ENCODE results near the gene MACROH2A1. TPM values are rescaled to one million over a fixed set of nuclear protein-coding genes. Genes with fewer than 3 reads are reported as not detected.
A peak's percentile ranks its signal among the peaks of the same experiment; 100 is the strongest.

The MACROH2A1 gene
- total and polyA plus RNA-seq, 7 experiments from 2014 or later, result 109 to 288 (median 133) TPM

DNA sequence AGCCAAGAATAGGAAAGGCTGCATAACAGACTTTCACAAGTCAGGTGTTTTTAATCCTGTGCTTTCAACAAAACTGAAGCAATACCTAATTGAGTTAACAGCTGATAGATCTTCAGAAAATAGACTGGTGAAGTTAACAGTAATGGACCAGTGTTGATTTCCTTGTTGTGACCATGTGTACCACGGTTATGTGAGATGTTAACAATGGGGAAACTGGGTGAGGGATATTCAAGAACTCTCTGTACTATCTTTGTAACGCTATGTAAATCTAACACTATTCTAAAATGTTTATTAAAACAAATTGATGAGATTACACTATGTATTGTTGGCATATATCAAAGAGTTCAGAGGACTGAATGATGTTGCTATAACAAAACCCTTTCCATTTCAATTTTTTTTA, 36.9 kb downstream of the MACROH2A1 start:
- H3K4me1 ChIP-seq (ENCODE audit: control insufficient read depth in 2 of 2, insufficient read depth in 2 of 2, low read length in 2 of 2), result peaks cover 0 to 3% of the 10 kb centered on the region in 2 donors
- Mint-ChIP-seq H3K4me3 (no peak overlapping the region), H3K9me3 (no peaks in the 10 kb centered on the region), H3K36me3 (peaks cover 6 to 56% (median 25%) of the 10 kb centered on the region in 5 donors), H3K27ac (peak overlapping the region in 1 of 9 donors; percentile 13), H3K27me3 (no peaks in the 10 kb centered on the region), H3K4me1 (peaks cover 9 to 50% (median 22%) of the 10 kb centered on the region in 7 donors)
- ChIA-PET POLR2A (no interaction called here), CTCF (no interaction called here)
- no peak for ATAC-seq
- no peak overlapping the region for H3K4me3 ChIP-seq (ENCODE audit: low read length)
- no peak overlapping the region for H3K27ac ChIP-seq (ENCODE audit: low read depth, low read length)
- DNase-seq, result no peak
- no peaks in the 10 kb centered on the region for H3K27me3 ChIP-seq (ENCODE audit: control insufficient read depth in 2 of 2, insufficient read depth in 2 of 2, low read length in 2 of 2)
- peaks cover 0 to 52% (median 7%) of the 10 kb centered on the region in 3 experiments for H3K36me3 ChIP-seq (ENCODE audit: control insufficient read depth in 2 of 3, insufficient read depth in 3 of 3, low read length in 3 of 3)
- no peaks in the 10 kb centered on the region for H3K9me3 ChIP-seq (ENCODE audit: control insufficient read depth in 2 of 3, low read length in 3 of 3)
- intact Hi-C loops (cut with micrococcal nuclease), result loop anchor here in 1 of 2 donors (1.0 to 5.0 kb wide), 2 partner anchors 49 to 65 kb away; no protein-coding TSS in a partner anchor

DNA sequence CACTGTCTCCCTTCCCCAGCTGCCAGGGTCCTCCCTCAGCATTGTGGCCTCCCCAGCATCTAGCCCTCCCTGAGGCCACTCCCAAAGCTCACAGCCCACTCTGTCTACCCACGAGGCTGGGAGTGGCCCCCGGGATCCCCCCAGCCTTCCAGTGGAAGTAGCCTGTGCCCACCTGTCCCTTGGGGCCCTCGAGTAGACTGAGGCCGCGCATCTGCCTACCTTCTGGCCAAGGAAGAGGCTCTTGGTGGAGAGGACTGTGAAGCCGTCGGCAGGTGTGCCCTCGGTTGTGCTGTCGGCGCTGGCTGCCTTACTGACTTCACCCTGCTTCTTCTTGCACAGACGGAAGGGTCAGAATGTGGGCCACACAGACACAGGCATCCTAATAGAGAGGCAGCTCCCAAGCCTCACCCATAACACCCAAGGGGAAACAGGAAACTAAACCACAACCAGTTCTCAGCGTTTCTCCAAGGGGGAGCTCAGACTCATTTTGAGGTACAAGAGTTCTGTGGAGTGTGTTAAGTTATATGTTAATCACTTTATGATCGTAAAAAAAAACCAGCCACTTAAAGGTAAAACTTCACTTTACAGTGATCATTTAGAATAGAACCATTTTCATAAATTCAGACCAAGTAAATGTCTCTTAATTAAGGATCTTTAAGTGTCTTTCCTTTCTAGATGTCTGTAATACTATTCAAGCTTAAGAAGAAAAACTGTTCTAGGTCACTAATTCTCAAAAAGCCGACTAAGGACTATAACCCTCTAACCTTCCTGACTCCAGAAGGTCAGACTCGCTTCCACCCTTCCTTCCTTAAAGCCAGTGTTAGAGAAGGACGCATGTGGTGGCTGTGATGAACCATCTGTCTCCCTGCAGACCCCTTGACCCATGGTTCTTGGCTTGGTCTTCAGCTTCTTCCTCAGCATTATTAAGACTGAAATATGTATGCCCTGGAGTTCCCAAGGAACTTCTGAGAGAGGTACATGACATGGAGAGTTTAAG, 38.5 kb downstream of the MACROH2A1 start:
- H3K4me3 ChIP-seq (ENCODE audit: low read length), result no peak overlapping the region
- no peaks in the 10 kb centered on the region for H3K27me3 Mint-ChIP-seq
- CTCF ChIA-PET, result interaction anchor here (0.8 to 1.5 kb wide), 2 partner anchors 63 to 66 kb away, joined by 3 to 7 read pairs; no protein-coding TSS in a partner anchor
- peaks cover 0 to 54% (median 0%) of the 10 kb centered on the region in 3 experiments for H3K36me3 ChIP-seq (ENCODE audit: control insufficient read depth in 2 of 3, insufficient read depth in 3 of 3, low read length in 3 of 3)
- no peaks in the 10 kb centered on the region for H3K9me3 Mint-ChIP-seq
- ATAC-seq, result peak; percentile 46
- intact Hi-C loops (cut with micrococcal nuclease), result loop anchor here (1.0 to 5.0 kb wide), 2 partner anchors 66 to 67 kb away; no protein-coding TSS in a partner anchor
- H3K4me3 Mint-ChIP-seq, result no peak overlapping the region
- no peak for DNase-seq
- peak overlapping the region; percentile 17 to 83 (median 57) for H3K27ac Mint-ChIP-seq
- H3K27ac ChIP-seq (ENCODE audit: low read depth, low read length), result no peak overlapping the region
- no peaks in the 10 kb centered on the region for H3K27me3 ChIP-seq (ENCODE audit: control insufficient read depth in 2 of 2, insufficient read depth in 2 of 2, low read length in 2 of 2)
- peaks cover 4 to 45% (median 22%) of the 10 kb centered on the region in 7 donors for H3K4me1 Mint-ChIP-seq
- peaks cover 0 to 3% of the 10 kb centered on the region in 2 donors for H3K4me1 ChIP-seq (ENCODE audit: control insufficient read depth in 2 of 2, insufficient read depth in 2 of 2, low read length in 2 of 2)
- no peaks in the 10 kb centered on the region for H3K9me3 ChIP-seq (ENCODE audit: control insufficient read depth in 2 of 3, low read length in 3 of 3)
- H3K36me3 Mint-ChIP-seq, result peaks cover under 1 to 52% (median 22%) of the 10 kb centered on the region in 5 donors
- POLR2A ChIA-PET, result no interaction called here

DNA sequence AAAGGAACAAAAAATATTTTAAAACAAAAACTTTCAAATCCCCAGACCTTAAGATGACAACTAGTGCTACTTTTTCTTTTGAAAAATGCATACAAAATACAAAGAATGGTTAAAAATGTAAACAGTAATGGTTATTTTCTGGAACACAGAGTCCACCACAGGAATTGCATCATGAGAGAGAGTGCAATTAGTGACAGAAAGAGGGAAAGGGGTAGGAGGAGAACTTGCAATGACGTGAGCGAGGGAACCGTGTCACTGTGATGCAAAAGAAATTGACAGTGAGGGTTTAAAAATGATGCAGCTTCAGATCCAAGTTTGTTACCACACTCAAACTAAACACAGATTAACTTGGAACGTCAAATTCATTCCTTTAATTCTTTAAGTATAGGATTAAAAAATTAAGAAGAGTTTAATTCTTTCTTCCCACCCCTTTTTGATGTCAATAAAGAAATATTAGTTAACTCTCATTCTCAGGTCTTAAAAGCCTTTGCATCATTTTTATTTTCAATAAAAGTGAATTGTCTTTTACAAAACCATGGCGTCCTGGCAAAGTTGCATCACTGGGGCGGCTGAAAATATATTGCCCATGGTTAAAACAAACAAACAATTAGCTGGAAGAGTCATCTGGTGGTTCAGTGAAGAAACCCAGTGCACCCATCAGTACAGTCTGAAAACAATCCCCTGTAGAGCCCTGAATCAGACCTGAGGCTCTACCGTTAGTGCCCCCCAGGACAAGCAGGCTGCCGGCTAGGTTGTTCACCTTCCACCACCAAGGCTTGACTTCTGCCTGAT, 39.5 kb downstream of the MACROH2A1 start:
- intact Hi-C loops (cut with micrococcal nuclease), result loop anchor here (1.0 to 5.0 kb wide), 2 partner anchors 67 to 68 kb away; no protein-coding TSS in a partner anchor
- Histone ChIP-seq H3K27ac (ENCODE audit: low read depth, low read length) (no peak overlapping the region), H3K4me3 (ENCODE audit: low read length) (no peak overlapping the region), H3K4me1 (ENCODE audit: control insufficient read depth in 2 of 2, insufficient read depth in 2 of 2, low read length in 2 of 2) (peaks cover 0 to 3% of the 10 kb centered on the region in 2 donors), H3K27me3 (ENCODE audit: control insufficient read depth in 2 of 2, insufficient read depth in 2 of 2, low read length in 2 of 2) (no peaks in the 10 kb centered on the region), H3K36me3 (ENCODE audit: control insufficient read depth in 2 of 3, insufficient read depth in 3 of 3, low read length in 3 of 3) (peaks cover 0 to 55% (median 0%) of the 10 kb centered on the region in 3 experiments), H3K9me3 (ENCODE audit: control insufficient read depth in 2 of 3, low read length in 3 of 3) (no peaks in the 10 kb centered on the region)
- Mint-ChIP-seq H3K27ac (peak overlapping the region in 5 of 9 donors; percentile 26 to 83 (median 48)), H3K9me3 (no peaks in the 10 kb centered on the region), H3K4me3 (no peak overlapping the region), H3K4me1 (peaks cover 9 to 42% (median 22%) of the 10 kb centered on the region in 7 donors), H3K36me3 (peaks cover 4 to 42% (median 17%) of the 10 kb centered on the region in 5 donors), H3K27me3 (no peaks in the 10 kb centered on the region)
- CTCF ChIA-PET, result interaction anchor here (0.6 kb wide), 1 partner anchor 177 kb away, joined by 4 read pairs; no protein-coding TSS in a partner anchor
- ATAC-seq (no peak), DNase-seq (no peak)
- POLR2A ChIA-PET, result no interaction called here

DNA sequence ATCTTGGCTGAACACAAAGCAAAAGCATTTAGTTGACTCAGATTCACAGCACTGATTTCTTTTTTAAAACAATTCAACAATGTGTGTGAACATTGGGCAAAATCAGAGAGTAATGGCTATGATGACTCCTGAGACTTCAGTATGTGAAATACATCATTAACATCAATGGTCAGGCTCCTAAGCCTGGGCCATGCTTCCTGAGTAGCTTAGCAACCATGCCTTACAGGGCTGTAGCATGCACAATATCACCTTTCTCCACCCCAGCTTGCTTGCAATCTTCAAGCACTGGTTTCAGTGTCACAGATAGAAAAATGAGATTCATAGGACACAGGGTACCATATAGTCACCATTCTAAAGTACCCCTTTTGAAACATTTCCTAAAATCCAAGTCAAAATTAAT, 41.3 kb downstream of the MACROH2A1 start:
- Histone ChIP-seq H3K27me3 (ENCODE audit: control insufficient read depth in 2 of 2, insufficient read depth in 2 of 2, low read length in 2 of 2) (no peaks in the 10 kb centered on the region), H3K36me3 (ENCODE audit: control insufficient read depth in 2 of 3, insufficient read depth in 3 of 3, low read length in 3 of 3) (peaks cover 0 to 67% (median 0%) of the 10 kb centered on the region in 3 experiments), H3K4me3 (ENCODE audit: low read length) (no peak overlapping the region), H3K4me1 (ENCODE audit: control insufficient read depth in 2 of 2, insufficient read depth in 2 of 2, low read length in 2 of 2) (peaks cover 0 to 3% of the 10 kb centered on the region in 2 donors), H3K27ac (ENCODE audit: low read depth, low read length) (no peak overlapping the region), H3K9me3 (ENCODE audit: control insufficient read depth in 2 of 3, low read length in 3 of 3) (no peaks in the 10 kb centered on the region)
- H3K4me1 Mint-ChIP-seq, result peaks cover 7 to 32% (median 18%) of the 10 kb centered on the region in 7 donors
- H3K27me3 Mint-ChIP-seq, result no peaks in the 10 kb centered on the region
- POLR2A ChIA-PET, result no interaction called here
- H3K36me3 Mint-ChIP-seq, result peaks cover 4 to 35% (median 15%) of the 10 kb centered on the region in 5 donors
- DNase-seq (no peak), ATAC-seq (no peak)
- H3K4me3 Mint-ChIP-seq, result no peak overlapping the region
- CTCF ChIA-PET, result no interaction called here
- H3K9me3 Mint-ChIP-seq, result no peaks in the 10 kb centered on the region
- intact Hi-C loops (cut with micrococcal nuclease), result no loop called here
- H3K27ac Mint-ChIP-seq, result no peak overlapping the region

DNA sequence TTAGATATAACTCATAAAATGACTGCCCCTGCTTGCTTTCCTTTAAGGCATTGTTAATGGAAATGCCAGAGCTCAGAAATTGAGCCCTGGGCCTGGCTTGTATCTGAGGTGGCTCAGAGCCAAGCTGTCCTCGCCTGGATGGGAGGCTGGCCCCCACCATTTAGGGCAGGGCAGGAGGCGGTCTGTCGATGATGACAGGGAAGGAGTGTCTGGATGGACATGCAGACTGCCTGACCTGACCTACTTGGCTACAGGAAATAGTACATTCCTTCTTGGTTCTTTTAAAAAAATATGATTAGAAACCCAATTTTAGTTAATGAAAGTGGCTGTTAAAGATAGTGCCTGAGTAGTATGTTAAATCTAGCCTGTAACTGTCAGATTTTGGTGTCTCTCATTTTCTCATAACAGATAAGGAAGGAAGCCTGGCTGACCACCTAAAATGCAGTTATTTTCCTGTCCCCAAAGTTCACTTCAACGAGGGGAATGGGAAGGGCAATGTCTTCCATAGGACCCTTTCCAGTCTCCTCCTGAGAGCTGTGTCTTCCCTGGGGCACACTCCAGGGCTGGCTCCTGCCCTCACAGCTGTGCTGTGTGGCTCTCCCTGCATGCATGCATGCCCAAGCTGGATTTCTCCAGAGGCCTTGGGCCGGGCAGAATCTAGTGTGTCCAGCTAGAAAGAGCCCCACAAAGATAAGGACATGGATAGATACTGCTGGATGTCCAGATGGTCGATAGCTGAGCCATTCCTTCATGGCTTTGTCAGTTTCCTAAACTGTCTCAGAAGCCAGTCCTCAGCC, 42.3 kb downstream of the MACROH2A1 start:
- Mint-ChIP-seq H3K4me3 (no peak overlapping the region), H3K4me1 (peaks cover 8 to 30% (median 15%) of the 10 kb centered on the region in 7 donors), H3K9me3 (no peaks in the 10 kb centered on the region), H3K27me3 (no peaks in the 10 kb centered on the region), H3K36me3 (peaks cover 8 to 45% (median 15%) of the 10 kb centered on the region in 5 donors), H3K27ac (peak overlapping the region in 3 of 9 donors; percentile 10 to 46 (median 12))
- Histone ChIP-seq H3K27ac (ENCODE audit: low read depth, low read length) (no peak overlapping the region), H3K4me1 (ENCODE audit: control insufficient read depth in 2 of 2, insufficient read depth in 2 of 2, low read length in 2 of 2) (peaks cover 0 to 3% of the 10 kb centered on the region in 2 donors), H3K4me3 (ENCODE audit: low read length) (no peak overlapping the region), H3K36me3 (ENCODE audit: control insufficient read depth in 2 of 3, insufficient read depth in 3 of 3, low read length in 3 of 3) (peaks cover 0 to 77% (median 0%) of the 10 kb centered on the region in 3 experiments), H3K9me3 (ENCODE audit: control insufficient read depth in 2 of 3, low read length in 3 of 3) (no peaks in the 10 kb centered on the region), H3K27me3 (ENCODE audit: control insufficient read depth in 2 of 2, insufficient read depth in 2 of 2, low read length in 2 of 2) (no peaks in the 10 kb centered on the region)
- DNase-seq (no peak), ATAC-seq (no peak)
- CTCF ChIA-PET, result no interaction called here
- POLR2A ChIA-PET, result no interaction called here
- intact Hi-C loops (cut with micrococcal nuclease), result no loop called here

DNA sequence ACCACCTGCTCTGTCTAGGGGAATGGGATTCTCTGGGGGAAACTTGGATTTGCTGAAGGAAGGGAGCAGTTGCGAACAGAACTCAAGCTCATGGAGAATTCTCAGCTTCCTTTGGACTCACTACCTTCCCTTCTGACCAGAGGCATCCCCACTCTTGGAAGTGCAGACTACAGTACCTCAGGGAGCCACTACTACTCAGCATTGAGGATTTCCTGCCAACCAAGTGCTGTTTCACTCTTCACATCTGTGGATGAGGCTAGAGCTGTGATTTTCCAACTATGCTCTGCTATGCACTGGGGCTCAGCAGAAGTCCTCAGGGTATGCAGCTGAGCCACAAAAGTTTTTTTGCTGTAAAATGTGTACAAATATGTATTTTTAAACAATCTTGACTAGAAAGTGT, 43.9 kb downstream of the MACROH2A1 start:
- Histone ChIP-seq H3K9me3 (ENCODE audit: control insufficient read depth in 2 of 3, low read length in 3 of 3) (no peaks in the 10 kb centered on the region), H3K4me3 (ENCODE audit: low read length) (no peak overlapping the region), H3K36me3 (ENCODE audit: control insufficient read depth in 2 of 3, insufficient read depth in 3 of 3, low read length in 3 of 3) (peaks cover 0 to 71% (median 0%) of the 10 kb centered on the region in 3 experiments), H3K27me3 (ENCODE audit: control insufficient read depth in 2 of 2, insufficient read depth in 2 of 2, low read length in 2 of 2) (no peaks in the 10 kb centered on the region), H3K27ac (ENCODE audit: low read depth, low read length) (no peak overlapping the region), H3K4me1 (ENCODE audit: control insufficient read depth in 2 of 2, insufficient read depth in 2 of 2, low read length in 2 of 2) (no peaks in the 10 kb centered on the region)
- DNase-seq (no peak), ATAC-seq (no peak)
- ChIA-PET POLR2A (no interaction called here), CTCF (no interaction called here)
- peaks cover 0 to 17% (median 6%) of the 10 kb centered on the region in 7 donors for H3K4me1 Mint-ChIP-seq
- no peaks in the 10 kb centered on the region for H3K27me3 Mint-ChIP-seq
- intact Hi-C loops (cut with micrococcal nuclease), result no loop called here
- H3K4me3 Mint-ChIP-seq, result no peak overlapping the region
- H3K27ac Mint-ChIP-seq, result peak overlapping the region in 2 of 9 donors; percentile 21 to 25
- no peaks in the 10 kb centered on the region for H3K9me3 Mint-ChIP-seq
- H3K36me3 Mint-ChIP-seq, result peaks cover 8 to 44% (median 15%) of the 10 kb centered on the region in 5 donors

Measured in naive thymus-derived CD4-positive, alpha-beta T cell (primary cell).